ENCODE measurements around the gene DAPK3.
"Not testable (repeated sequence)": the region's sequence is repeated elsewhere in the genome, so short reads cannot be mapped to it uniquely, and the experiment has no call there.

DAPK3 gene

DNA sequence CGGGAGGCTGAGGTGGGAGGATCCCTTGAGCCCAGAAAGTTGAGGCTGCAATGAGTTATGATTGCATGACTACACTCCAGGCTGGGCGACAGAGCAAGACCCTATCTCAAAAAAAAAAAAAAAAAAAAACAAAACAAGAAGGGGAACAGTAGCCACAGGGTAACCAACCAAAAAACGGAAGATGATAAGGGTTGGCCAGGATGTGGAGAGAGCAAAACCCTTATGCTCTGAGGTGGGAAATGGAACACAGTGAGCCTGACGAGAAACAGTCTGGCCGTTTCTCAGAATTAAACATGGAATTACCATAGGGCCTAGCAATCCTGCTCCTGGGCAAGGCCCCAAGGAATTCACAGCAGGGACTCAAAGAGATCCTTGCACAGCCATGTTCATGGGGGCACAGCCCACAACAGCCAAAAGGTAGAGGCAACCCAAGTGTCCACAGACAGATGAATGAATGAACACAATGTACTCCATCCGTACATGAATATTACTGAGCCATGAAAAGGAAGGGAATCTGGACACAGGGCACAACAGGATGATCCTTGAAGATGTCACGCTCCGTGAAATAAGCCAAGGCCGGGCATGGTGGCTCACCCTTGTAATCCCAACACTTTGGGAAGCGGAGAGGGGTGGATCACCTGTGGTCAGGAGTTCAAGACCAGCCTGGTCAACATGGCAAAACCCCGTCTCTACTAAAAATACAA is 26.7 kb downstream of the DAPK3 start:
- Histone ChIP-seq H3K14ac (ENCODE audit: low read length in 2 of 2) (no peak overlapping the region), H3K4me2 (ENCODE audit: low read length, poor library complexity, severe bottlenecking) (no peak overlapping the region), H3K9me3 (ENCODE audit: control insufficient read depth, low read length) (no peaks in the 10 kb centered on the region), H2AK5ac (ENCODE audit: low read length, severe bottlenecking) (no peak overlapping the region), H2BK12ac (ENCODE audit: low read length in 2 of 2) (no peak overlapping the region), H3K18ac (ENCODE audit: low read depth in 1 of 2, low read length in 2 of 2) (no peak overlapping the region), H3K9ac (ENCODE audit: low read length) (no peak overlapping the region), H3K23ac (ENCODE audit: low read length in 2 of 2) (no peak overlapping the region), H3K4ac (ENCODE audit: low read depth in 1 of 2, low read length in 2 of 2) (no peak overlapping the region), H3K79me1 (replicated peaks; ENCODE audit: low read length, poor library complexity, severe bottlenecking) (no peaks in the 10 kb centered on the region), H2AFZ (ENCODE audit: low read depth, low read length) (no peak overlapping the region), H4K8ac (ENCODE audit: low read length) (no peak overlapping the region), H3K27ac (ENCODE audit: low read length, poor library complexity, severe bottlenecking) (no peak overlapping the region), H3K27me3 (ENCODE audit: control insufficient read depth in 1 of 2, insufficient read depth in 1 of 2, low read length in 2 of 2) (peaks cover 0 to 7% of the 10 kb centered on the region in 2 experiments), H4K91ac (ENCODE audit: low read length) (no peak overlapping the region), H2BK120ac (ENCODE audit: low read depth, low read length) (no peak overlapping the region), H3K36me3 (ENCODE audit: control insufficient read depth in 1 of 2, insufficient read depth in 2 of 2, low read depth in 1 of 2, low read length in 2 of 2) (no peaks in the 10 kb centered on the region), H3K4me3 (ENCODE audit: insufficient read depth in 1 of 2, low read depth in 1 of 2, low read length in 2 of 2) (no peak overlapping the region), H2BK5ac (ENCODE audit: low read depth, low read length, poor library complexity, severe bottlenecking) (no peak overlapping the region), H2BK15ac (ENCODE audit: low read depth, poor library complexity, severe bottlenecking) (no peak overlapping the region), H3K4me1 (ENCODE audit: control insufficient read depth, insufficient read depth, low read depth, low read length) (peaks cover 1% of the 10 kb centered on the region)
- WGBS, result 88% methylated on average over 10 of the region's 11 CpGs
- no peak for DNase-seq

DNA sequence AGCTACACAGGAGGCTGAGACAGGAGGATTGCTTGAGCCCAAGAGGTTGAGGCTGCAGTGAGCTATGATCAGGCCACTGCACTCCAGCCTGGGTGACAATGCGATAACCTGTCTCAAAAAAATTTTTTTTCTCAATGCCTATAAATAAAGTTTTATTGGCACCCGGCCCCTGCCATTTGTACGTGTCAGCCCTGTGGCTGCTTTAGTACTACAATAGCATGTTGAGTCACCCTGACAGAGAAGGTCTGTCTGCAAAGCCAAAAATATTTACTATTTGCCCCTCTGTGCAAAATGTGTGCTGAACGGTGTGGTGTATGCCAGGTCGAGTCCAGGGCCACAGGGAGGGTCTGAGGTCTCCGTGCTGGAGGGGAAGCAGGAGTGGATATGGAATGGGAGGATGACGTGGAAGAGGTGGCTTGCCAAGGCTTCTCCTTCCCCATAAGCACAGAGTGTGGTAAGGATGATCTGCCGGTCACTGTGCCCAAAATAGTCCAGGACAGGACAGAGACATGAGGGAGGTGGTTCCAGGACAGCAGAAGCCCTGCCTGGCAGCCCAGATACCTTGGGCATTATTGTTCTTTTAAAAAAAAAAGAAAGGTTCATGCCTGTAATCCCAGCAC is 28.0 kb downstream of the DAPK3 start:
- Histone ChIP-seq H3K14ac (ENCODE audit: low read length in 2 of 2) (no peak overlapping the region), H3K4ac (ENCODE audit: low read depth in 1 of 2, low read length in 2 of 2) (no peak overlapping the region), H2BK15ac (ENCODE audit: low read depth, poor library complexity, severe bottlenecking) (no peak overlapping the region), H3K27ac (ENCODE audit: low read length, poor library complexity, severe bottlenecking) (no peak overlapping the region), H3K4me1 (ENCODE audit: control insufficient read depth, insufficient read depth, low read depth, low read length) (peaks cover 1% of the 10 kb centered on the region), H3K9ac (ENCODE audit: low read length) (no peak overlapping the region), H3K9me3 (ENCODE audit: control insufficient read depth, low read length) (no peaks in the 10 kb centered on the region), H3K4me3 (ENCODE audit: insufficient read depth in 1 of 2, low read depth in 1 of 2, low read length in 2 of 2) (no peak overlapping the region), H3K4me2 (ENCODE audit: low read length, poor library complexity, severe bottlenecking) (no peak overlapping the region), H2BK5ac (ENCODE audit: low read depth, low read length, poor library complexity, severe bottlenecking) (no peak overlapping the region), H3K36me3 (ENCODE audit: control insufficient read depth in 1 of 2, insufficient read depth in 2 of 2, low read depth in 1 of 2, low read length in 2 of 2) (no peaks in the 10 kb centered on the region), H4K8ac (ENCODE audit: low read length) (no peak overlapping the region), H2AFZ (ENCODE audit: low read depth, low read length) (no peak overlapping the region), H3K27me3 (ENCODE audit: control insufficient read depth in 1 of 2, insufficient read depth in 1 of 2, low read length in 2 of 2) (peaks cover 0 to 4% of the 10 kb centered on the region in 2 experiments), H2AK5ac (ENCODE audit: low read length, severe bottlenecking) (no peak overlapping the region), H3K18ac (ENCODE audit: low read depth in 1 of 2, low read length in 2 of 2) (no peak overlapping the region), H2BK120ac (ENCODE audit: low read depth, low read length) (no peak overlapping the region), H3K79me1 (replicated peaks; ENCODE audit: low read length, poor library complexity, severe bottlenecking) (no peaks in the 10 kb centered on the region), H2BK12ac (ENCODE audit: low read length in 2 of 2) (no peak overlapping the region), H3K23ac (ENCODE audit: low read length in 2 of 2) (no peak overlapping the region), H4K91ac (ENCODE audit: low read length) (no peak overlapping the region)
- WGBS, result 87% methylated on average over 8 of the region's 8 CpGs
- DNase-seq, result no peak

DNA sequence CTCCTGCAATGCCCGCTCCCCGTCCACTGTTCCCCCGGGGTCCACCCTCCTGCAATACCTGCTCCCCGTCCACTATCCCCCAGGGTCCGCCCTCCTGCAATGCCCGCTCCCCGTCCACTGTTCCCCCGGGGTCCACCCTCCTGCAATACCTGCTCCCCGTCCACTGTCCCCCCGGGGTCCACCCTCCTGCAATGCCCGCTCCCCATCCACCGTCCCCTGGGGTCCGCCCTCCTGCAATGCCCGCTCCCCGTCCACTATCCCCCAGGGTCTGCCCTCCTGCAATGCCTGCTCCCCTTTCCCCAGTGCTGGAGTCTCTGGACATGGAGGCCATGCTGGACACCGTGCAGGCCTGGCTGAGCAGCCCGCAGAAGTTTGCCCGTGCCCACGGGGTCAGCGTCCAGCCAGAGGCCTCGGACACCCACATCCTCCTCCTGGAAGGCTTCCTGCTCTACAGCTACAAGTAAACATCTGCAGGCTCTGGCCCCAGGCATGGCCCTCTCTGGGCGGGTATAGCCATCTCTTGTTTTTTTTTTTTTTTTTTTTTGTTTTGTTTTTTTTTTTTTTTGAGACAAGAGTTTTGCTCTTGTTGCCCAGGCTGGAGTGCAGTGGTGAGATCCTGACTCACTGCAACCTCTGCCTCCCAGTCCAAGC is 32.5 kb downstream of the DAPK3 start:
- not testable (repeated sequence) for H2AFZ ChIP-seq (ENCODE audit: low read depth, low read length); H3K4me2 ChIP-seq (ENCODE audit: low read length, poor library complexity, severe bottlenecking)

More for the DNA sequence above, 32.5 kb downstream of the DAPK3 start:
- H3K36me3 ChIP-seq (ENCODE audit: control insufficient read depth in 1 of 2, insufficient read depth in 2 of 2, low read depth in 1 of 2, low read length in 2 of 2); H2AK5ac ChIP-seq (ENCODE audit: low read length, severe bottlenecking); H3K23ac ChIP-seq (ENCODE audit: low read length in 2 of 2); H3K14ac ChIP-seq (ENCODE audit: low read length in 2 of 2); H3K18ac ChIP-seq (ENCODE audit: low read depth in 1 of 2, low read length in 2 of 2); H4K8ac ChIP-seq (ENCODE audit: low read length); H3K4me3 ChIP-seq (ENCODE audit: insufficient read depth in 1 of 2, low read depth in 1 of 2, low read length in 2 of 2); H2BK5ac ChIP-seq (ENCODE audit: low read depth, low read length, poor library complexity, severe bottlenecking); H3K9ac ChIP-seq (ENCODE audit: low read length); H3K4me1 ChIP-seq (ENCODE audit: control insufficient read depth, insufficient read depth, low read depth, low read length); DNase-seq; H3K4ac ChIP-seq (ENCODE audit: low read depth in 1 of 2, low read length in 2 of 2); H2BK12ac ChIP-seq (ENCODE audit: low read length in 2 of 2); H3K27ac ChIP-seq (ENCODE audit: low read length, poor library complexity, severe bottlenecking); H3K9me3 ChIP-seq (ENCODE audit: control insufficient read depth, low read length); H3K79me1 ChIP-seq (replicated peaks; ENCODE audit: low read length, poor library complexity, severe bottlenecking); H2BK120ac ChIP-seq (ENCODE audit: low read depth, low read length); H2BK15ac ChIP-seq (ENCODE audit: low read depth, poor library complexity, severe bottlenecking); H4K91ac ChIP-seq (ENCODE audit: low read length): not testable (repeated sequence)
- 95% methylated on average over 22 of the region's 22 CpGs for WGBS
- H3K27me3 ChIP-seq (ENCODE audit: control insufficient read depth in 1 of 2, insufficient read depth in 1 of 2, low read length in 2 of 2), result peaks cover 13 to 23% of the 10 kb centered on the region in 2 experiments

All from mesenchymal stem cell (in vitro differentiated cells and primary cell).